ENCODE results near the gene NME7. TPM values are rescaled to one million over a fixed set of nuclear protein-coding genes. Genes with fewer than 3 reads are reported as not detected.

The NME7 gene
- total RNA-seq, 1 experiment from 2014 or later, result 13.2 TPM

DNA sequence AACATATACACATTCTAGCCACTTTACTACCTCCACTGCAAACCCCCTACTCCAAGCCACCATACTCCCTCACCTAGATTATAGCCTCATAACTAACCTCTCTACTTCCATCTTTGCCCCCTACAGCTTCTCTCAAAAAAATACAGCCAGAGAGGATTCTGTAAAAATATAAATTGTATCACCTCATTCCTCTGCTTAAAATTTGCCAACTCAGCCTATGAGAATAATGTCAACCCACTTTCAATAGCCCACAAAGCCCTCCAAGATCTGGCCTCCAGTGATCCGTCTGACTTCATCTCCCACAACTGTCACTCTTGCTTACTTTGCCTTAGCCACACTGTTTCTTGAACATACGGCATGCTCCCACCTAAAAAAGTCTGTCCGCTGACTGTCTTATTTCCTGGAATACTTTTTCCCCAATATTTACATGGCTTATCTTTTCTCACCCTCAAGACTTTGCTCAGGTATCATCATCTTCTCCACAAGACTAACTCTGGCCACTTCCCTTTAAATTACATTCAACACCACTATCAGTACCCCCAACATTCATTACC lies 21.5 kb downstream of the NME7 start:
- no peak overlapping the region for H3K4me2 ChIP-seq (ENCODE audit: insufficient read depth, insufficient read length, low read length)
- no peaks in the 10 kb centered on the region for H3K79me2 ChIP-seq (ENCODE audit: insufficient read depth, low read length)
- Mint-ChIP-seq H3K4me3 (no peak overlapping the region), H3K27me3 (ENCODE audit: low read depth) (no peaks in the 10 kb centered on the region), H3K27ac (peak overlapping the region in 1 of 3 experiments; percentile 6; a peak in 2 of 7 replicates), H3K9me3 (peaks cover 2 to 9% of the 10 kb centered on the region in 2 experiments; a peak in 4 of 5 replicates), H3K36me3 (ENCODE audit: insufficient read depth in 1 of 3, low read depth in 3 of 3) (peaks cover 2 to 9% (median 7%) of the 10 kb centered on the region in 3 experiments; a peak in 6 of 7 replicates), H3K4me1 (peaks cover under 1 to 2% of the 10 kb centered on the region in 2 experiments; a peak in 3 of 4 replicates)
- H2AK5ac ChIP-seq (ENCODE audit: insufficient read length, low read length), result no peak overlapping the region
- no peak for DNase-seq
- no peak overlapping the region for H2BK12ac ChIP-seq (ENCODE audit: insufficient read length, low read depth, low read length)
- no peaks in the 10 kb centered on the region for H3K79me1 ChIP-seq (ENCODE audit: insufficient read depth, low read depth, low read length, poor library complexity, severe bottlenecking)
- no peak overlapping the region for H4K91ac ChIP-seq (ENCODE audit: insufficient read length, low read depth, low read length)
- TF ChIP-seq, protein P1, sequence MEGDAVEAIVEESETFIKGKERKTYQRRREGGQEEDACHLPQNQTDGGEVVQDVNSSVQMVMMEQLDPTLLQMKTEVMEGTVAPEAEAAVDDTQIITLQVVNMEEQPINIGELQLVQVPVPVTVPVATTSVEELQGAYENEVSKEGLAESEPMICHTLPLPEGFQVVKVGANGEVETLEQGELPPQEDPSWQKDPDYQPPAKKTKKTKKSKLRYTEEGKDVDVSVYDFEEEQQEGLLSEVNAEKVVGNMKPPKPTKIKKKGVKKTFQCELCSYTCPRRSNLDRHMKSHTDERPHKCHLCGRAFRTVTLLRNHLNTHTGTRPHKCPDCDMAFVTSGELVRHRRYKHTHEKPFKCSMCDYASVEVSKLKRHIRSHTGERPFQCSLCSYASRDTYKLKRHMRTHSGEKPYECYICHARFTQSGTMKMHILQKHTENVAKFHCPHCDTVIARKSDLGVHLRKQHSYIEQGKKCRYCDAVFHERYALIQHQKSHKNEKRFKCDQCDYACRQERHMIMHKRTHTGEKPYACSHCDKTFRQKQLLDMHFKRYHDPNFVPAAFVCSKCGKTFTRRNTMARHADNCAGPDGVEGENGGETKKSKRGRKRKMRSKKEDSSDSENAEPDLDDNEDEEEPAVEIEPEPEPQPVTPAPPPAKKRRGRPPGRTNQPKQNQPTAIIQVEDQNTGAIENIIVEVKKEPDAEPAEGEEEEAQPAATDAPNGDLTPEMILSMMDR (conservative IDR thresholded peaks at IDR 0.05), result no peak
- no peak overlapping the region for H2BK5ac ChIP-seq (ENCODE audit: insufficient read length, low read length)
- no peak overlapping the region for H3K23ac ChIP-seq (ENCODE audit: insufficient read length, low read depth, low read length)
- no CpG with 5 or more reads among the region's 3 CpGs for WGBS (ENCODE audit: extremely low coverage, insufficient read length, low lambda C conversion rate)
- H3K56ac ChIP-seq (ENCODE audit: insufficient read length, low read depth, low read length), result no peak overlapping the region
- no peak overlapping the region for H3K14ac ChIP-seq (ENCODE audit: insufficient read depth, low read length)
- H3K23me2 ChIP-seq (ENCODE audit: insufficient read length, low read depth, low read length, poor library complexity, severe bottlenecking), result no peaks in the 10 kb centered on the region
- no peak overlapping the region for H4K5ac ChIP-seq (ENCODE audit: insufficient read length, low read depth, low read length)
- H3K9me3 ChIP-seq (ENCODE audit: control insufficient read depth, low read depth, low read length), result no peaks in the 10 kb centered on the region
- H3K4ac ChIP-seq (ENCODE audit: low read depth, low read length), result no peak overlapping the region
- no peaks in the 10 kb centered on the region for H3K4me1 ChIP-seq (ENCODE audit: insufficient read depth, low read length)
- no peak overlapping the region for H2AFZ ChIP-seq (ENCODE audit: low read length)
- H4K8ac ChIP-seq (replicated peaks; ENCODE audit: insufficient read length, low read depth, low read length), result no peak overlapping the region
- H4K20me1 ChIP-seq (ENCODE audit: control insufficient read depth, insufficient read depth, insufficient read length), result no peaks in the 10 kb centered on the region
- H2BK15ac ChIP-seq (ENCODE audit: low read depth, low read length), result no peak overlapping the region
- no peak overlapping the region for H2BK120ac ChIP-seq (ENCODE audit: low read depth, low read length, poor library complexity, severe bottlenecking)
- H3K18ac ChIP-seq (ENCODE audit: insufficient read length, low read depth, low read length), result no peak overlapping the region
- no peaks in the 10 kb centered on the region for H3K27me3 ChIP-seq (ENCODE audit: insufficient read depth, low read length)
- no peak overlapping the region for H3K9ac ChIP-seq (ENCODE audit: extremely low read depth, insufficient read length, low read length)
- no peak overlapping the region for H2BK20ac ChIP-seq (ENCODE audit: low read depth, low read length, poor library complexity, severe bottlenecking)
- no peak overlapping the region for H3K27ac ChIP-seq (ENCODE audit: insufficient read length, low read depth, low read length)
- no peak overlapping the region for H3T11ph ChIP-seq (ENCODE audit: low read length)

Data from H9 (cell line).